GM19238 (cell line): ENCODE results near the gene CLNK.

Experiments
- DNase-seq: peaks from one replicate; pipeline ENCODE4 v3.0.0; 2011; ENCODE audit warnings: low spot score; ENCODE audit not compliant: insufficient read length

The CLNK gene

DNA sequence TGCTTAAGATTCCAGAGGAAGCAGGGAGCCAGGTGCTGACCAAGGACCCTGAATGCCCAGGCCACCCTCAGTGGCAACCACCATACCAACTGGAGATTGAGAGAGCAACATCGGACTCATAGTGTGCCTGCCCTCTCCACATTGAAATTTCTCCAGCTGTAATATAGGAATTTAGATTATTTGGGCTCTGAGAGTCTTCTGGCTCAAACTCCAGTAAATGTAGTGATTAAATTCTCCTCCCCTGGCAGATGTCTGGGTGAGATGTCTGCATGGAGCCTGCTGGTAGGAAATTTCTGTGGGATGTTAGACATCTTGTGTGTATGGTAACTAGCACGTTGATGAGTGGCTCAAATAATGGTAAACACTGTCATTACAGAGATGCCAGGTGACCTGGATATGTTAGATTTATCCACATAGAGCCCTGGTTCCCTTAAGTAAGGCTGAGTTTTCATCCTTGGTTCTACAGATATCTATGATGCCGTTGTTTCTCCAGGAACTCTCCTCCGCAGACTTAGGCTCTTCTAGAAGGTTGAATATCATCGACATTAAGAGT lies 70.6 kb downstream of the CLNK start:
- no peak for DNase-seq

DNA sequence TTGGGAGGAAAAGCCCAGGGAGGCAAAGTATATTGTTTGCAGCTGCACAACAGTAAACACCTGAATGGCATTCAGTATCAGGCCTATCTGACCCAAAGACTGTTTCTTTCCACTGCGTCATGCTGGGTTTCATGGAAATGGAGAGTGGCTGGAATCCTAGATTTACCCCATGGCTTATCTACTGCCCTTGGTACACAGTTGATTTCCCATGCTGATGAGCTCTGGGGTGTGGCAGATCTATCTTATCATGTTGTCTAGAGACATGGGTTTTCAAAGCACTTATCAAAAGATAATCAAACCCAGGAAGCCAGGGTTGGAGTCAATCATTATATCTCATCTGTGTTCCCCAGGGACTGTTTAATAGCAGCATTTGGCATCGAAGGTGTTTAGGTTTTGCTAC lies 72.1 kb downstream of the CLNK start:
- DNase-seq: no peak

GRCh38 chr4:10611673-10612072 lies 72.9 kb downstream of the CLNK start:
- DNase-seq: no peak

GRCh38 chr4:10608501-10609219 lies 75.9 kb downstream of the CLNK start:
- DNase-seq: no peak

GRCh38 chr4:10607206-10607605 lies 77.4 kb downstream of the CLNK start:
- DNase-seq: no peak

- DNase-seq: no peak
These were observed 77.9 kb downstream of the CLNK start for GRCh38 chr4:10606483-10607155.

- DNase-seq: no peak
These were observed 78.7 kb downstream of the CLNK start for GRCh38 chr4:10605746-10606482.

DNA sequence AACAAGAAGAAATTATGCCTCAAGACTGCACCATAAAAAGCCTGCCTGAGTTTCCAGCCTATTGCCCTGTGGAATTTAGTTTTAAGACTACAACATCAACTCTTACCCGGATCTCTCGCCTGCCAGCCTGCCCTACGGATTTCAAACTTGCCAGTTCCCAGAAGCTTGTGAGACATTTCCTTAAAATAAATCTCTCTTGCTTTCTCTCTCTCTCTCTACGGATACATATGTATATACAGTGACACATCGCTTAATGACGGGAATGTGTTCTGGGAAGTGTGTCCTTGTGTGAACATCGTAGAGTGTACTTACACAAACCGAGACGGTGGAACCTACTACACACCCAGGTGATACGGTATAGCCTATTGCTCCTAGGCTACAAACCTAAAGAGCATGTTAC lies 79.5 kb downstream of the CLNK start:
- no peak for DNase-seq

- DNase-seq: no peak
These were observed 85.0 kb downstream of the CLNK start for GRCh38 chr4:10599574-10599973.

- DNase-seq: no peak
These were observed 85.7 kb downstream of the CLNK start for GRCh38 chr4:10598829-10599228.

DNA sequence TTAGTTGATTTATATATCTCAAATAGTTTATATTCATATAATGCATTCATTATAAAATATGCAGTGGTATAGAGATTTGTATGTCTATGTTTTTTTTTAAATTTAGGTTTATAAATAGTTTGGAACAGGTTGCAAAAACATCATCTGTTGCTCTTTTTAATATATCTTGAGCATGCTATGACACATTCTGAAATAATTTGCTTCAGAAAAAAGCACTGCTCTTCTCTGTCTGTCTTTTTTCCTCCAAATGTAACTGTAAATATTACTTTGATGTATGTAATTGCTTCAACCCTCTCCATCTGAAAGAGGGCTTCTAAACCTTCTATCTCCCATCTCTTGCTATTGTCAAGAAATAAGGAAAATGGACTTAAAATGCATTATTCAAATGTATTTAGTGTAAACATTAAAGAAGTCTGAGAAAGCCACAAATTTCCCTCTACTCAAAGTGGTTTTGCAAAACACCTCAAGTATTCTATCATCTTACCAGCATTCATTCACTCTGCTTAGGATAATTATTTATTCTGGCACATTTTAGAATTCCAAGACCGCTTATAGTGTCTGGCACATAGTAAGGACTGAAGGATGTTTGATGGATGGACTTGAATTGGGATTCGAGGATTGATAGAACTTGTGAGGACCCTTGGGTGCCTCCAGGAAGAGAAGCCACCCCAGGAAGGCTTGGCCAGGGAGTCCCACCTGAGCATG lies 87.8 kb downstream of the CLNK start:
- DNase-seq: no peak

DNA sequence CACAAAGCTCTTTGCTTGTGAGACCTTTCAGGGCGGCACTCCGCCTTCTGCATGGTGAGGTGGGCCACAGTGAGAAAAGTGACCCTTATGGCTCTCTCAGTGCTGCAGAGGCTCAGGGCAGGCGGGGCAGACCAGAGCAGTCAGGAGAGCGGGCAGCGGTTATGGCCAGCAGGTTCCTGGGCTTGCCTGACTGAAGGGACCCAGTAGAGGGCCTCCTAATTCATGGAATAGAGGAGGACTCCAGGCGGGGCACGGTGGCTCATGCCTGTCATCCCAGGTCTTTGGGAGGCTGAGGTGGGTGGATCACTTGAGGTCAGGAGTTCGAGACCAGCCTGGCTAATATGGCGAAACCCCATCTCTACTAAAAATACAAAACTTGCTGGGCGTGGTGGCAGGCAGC lies 91.4 kb downstream of the CLNK start:
- DNase-seq: no peak

GRCh38 chr4:10590896-10591295 lies 93.7 kb downstream of the CLNK start:
- DNase-seq: no peak

- no peak for DNase-seq
These were observed 94.8 kb downstream of the CLNK start for GRCh38 chr4:10589799-10590198.

DNA sequence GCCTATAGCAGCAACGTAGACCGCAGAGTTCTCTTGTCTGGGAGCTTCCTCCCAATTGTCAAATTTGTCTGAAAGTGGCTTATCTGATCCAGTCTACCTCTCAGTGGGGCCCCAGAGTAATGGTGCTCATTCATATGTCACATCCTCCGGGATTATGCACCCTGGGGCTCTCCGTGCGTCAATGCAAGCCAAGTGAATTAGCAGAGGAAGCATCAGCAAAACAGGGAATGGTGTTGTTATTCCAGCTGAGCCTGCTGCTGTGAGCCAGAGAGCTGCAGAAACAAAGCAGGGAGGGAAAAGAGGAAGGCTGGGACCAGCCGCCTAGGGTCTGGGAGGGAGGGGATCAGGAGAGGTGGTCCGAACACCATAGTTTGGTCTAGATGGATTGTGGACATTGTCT lies 95.2 kb downstream of the CLNK start:
- DNase-seq: no peak

GRCh38 chr4:10587697-10588096 lies 96.9 kb downstream of the CLNK start:
- no peak for DNase-seq

- DNase-seq: no peak
These were observed 97.3 kb downstream of the CLNK start for GRCh38 chr4:10587296-10587695.

GRCh38 chr4:10584042-10584441 lies 100.5 kb downstream of the CLNK start:
- DNase-seq: peak; percentile 20

GRCh38 chr4:10582951-10583350 lies 101.6 kb downstream of the CLNK start:
- DNase-seq: no peak

GRCh38 chr4:10582059-10582686 lies 102.4 kb downstream of the CLNK start:
- no peak for DNase-seq

DNA sequence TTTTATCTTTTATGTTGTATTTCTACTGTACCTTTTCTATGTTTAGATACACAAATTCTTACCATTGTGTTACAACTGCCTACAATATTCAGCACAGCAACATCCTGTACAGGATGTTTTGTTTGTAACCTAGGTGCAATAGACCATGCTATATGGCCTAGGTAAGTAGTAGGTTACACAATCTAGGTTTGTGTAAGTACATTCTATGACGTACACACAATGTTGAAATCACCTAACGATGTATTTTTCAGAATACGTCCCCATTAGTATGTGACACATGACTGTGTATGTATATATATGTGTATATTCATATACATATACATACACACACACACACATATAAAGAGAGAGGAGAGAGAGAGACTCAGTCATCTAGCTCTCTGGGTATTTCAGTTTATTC lies 103.5 kb downstream of the CLNK start:
- no peak for DNase-seq
